Measurements from ENCODE around the gene LETM1.

- TF ChIP-seq POLR2A (IDR thresholded peaks at IDR 0.05): no peak
- no peak for TF ChIP-seq CTCF (IDR thresholded peaks at IDR 0.05 in 4 of 5, conservative IDR thresholded peaks at IDR 0.05 in 1 of 5)
These were observed 12.9 kb downstream of the LETM1 start for GRCh38 chr4:1842993-1843448.

All from gastrocnemius medialis (tissue), 4 donors.